H1 (cell line): ENCODE results near the gene SLC30A10. TPM values are rescaled to one million over a fixed set of nuclear protein-coding genes. Genes with fewer than 3 reads are reported as not detected.

Source experiments
- CTCF ChIA-PET: fragments of 300-600 bp; sonication (Branson Sonifier 250); formaldehyde crosslinking; loops from one replicate; lab custom pipeline; 2021; ENCODE audit not compliant: partially characterized antibody; lab: Charles Lee
- POLR2A ChIA-PET: fragments of 300-600 bp; sonication (Branson Sonifier 250); formaldehyde crosslinking; loops from one replicate; lab custom pipeline; 2021; ENCODE audit warnings: inconsistent platforms; ENCODE audit not compliant: partially characterized antibody; lab: Charles Lee
- DNase-seq, 2 experiments: peaks; one replicate each; pipeline versions ENCODE4 v3.0.0 to v3.0.0-alpha.2; 2010 to 2022; ENCODE audit warnings: low spot score in 2 of 2, low read depth in 1 of 2, mixed read lengths in 1 of 2
- FAIRE-seq: peaks from 2 replicates; lab custom pipeline; 2011; peaks lifted over from hg19 to GRCh38; lab: Jason Lieb, UNC
- H2AFZ ChIP-seq: 2 replicates; pipeline ENCODE4 v1.8.1; 2012; ENCODE audit warnings: low read length, inconsistent platforms
- H2AK5ac ChIP-seq: 2 replicates; pipeline ENCODE4 v1.6.1; 2013; ENCODE audit warnings: low read depth, low read length
- H2BK120ac ChIP-seq: replicated peaks from 2 replicates; pipeline ENCODE3; 2013; ENCODE audit warnings: low read depth, low read length, inconsistent platforms
- H2BK12ac ChIP-seq: 2 replicates; pipeline ENCODE4 v1.6.1; 2013; ENCODE audit warnings: low read depth, low read length
- H2BK15ac ChIP-seq: 2 replicates; pipeline ENCODE4 v1.6.1; 2013; ENCODE audit warnings: low read length
- H2BK20ac ChIP-seq: 2 replicates; pipeline ENCODE4 v1.6.1; 2013; ENCODE audit warnings: low read length
- H2BK5ac ChIP-seq: 2 replicates; pipeline ENCODE4 v1.6.1; 2013; ENCODE audit warnings: low read depth, low read length
- H3K14ac ChIP-seq: 2 replicates; pipeline ENCODE4 v1.6.1; 2013; ENCODE audit warnings: inconsistent platforms; ENCODE audit not compliant: insufficient read length
- H3K18ac ChIP-seq: 2 replicates; pipeline ENCODE4 v1.6.1; 2013; ENCODE audit warnings: low read length; ENCODE audit errors: extremely low read depth
- H3K23ac ChIP-seq: 2 replicates; pipeline ENCODE4 v1.6.1; 2013; ENCODE audit warnings: inconsistent platforms; ENCODE audit not compliant: insufficient read length
- H3K23me2 ChIP-seq: 2 replicates; pipeline ENCODE4 v1.6.1; 2013; ENCODE audit warnings: low read depth, low read length
- H3K27ac ChIP-seq: 2 replicates; pipeline ENCODE4 v1.6.1; 2011; ENCODE audit warnings: low read depth, low read length, inconsistent platforms
- H3K27me3 ChIP-seq, 4 experiments: replicated peaks in 1 of 4; 1 replicate in 1 of 4; 2 replicates in 3 of 4; pipeline versions ENCODE4 v1.6.1 to v1.8.1; 2011 to 2013; ENCODE audit warnings: low read length in 3 of 4, mild to moderate bottlenecking in 3 of 4, inconsistent platforms in 2 of 4, mixed read lengths in 2 of 4, moderate library complexity in 1 of 4; ENCODE audit not compliant: control insufficient read depth in 3 of 4, insufficient read depth in 3 of 4; ENCODE audit errors: extremely low read depth in 1 of 4
- H3K36me3 ChIP-seq, 4 experiments: 2 replicates each; pipeline versions ENCODE4 v1.6.1 to v1.8.1; 2011 to 2013; ENCODE audit warnings: mild to moderate bottlenecking in 4 of 4, low read length in 3 of 4, moderate library complexity in 2 of 4, control low read depth in 1 of 4, inconsistent platforms in 1 of 4; ENCODE audit not compliant: insufficient read depth in 4 of 4, control insufficient read depth in 2 of 4
- H3K4ac ChIP-seq: replicated peaks from 2 replicates; pipeline ENCODE3; 2013; ENCODE audit warnings: low read length, low read depth, mixed read lengths, inconsistent platforms; ENCODE audit not compliant: insufficient read length
- H3K4me1 ChIP-seq, 4 experiments: replicated peaks in 1 of 4; 1 replicate in 1 of 4; 2 replicates in 3 of 4; pipeline versions ENCODE4 v1.6.1 to v1.8.1; 2011 to 2013; ENCODE audit warnings: low read length in 3 of 4, inconsistent platforms in 2 of 4, mixed read lengths in 1 of 4; ENCODE audit not compliant: insufficient read depth in 4 of 4, control insufficient read depth in 3 of 4
- H3K4me2 ChIP-seq, 2 experiments: 2 replicates each; pipeline versions ENCODE4 v1.6.1 to v1.8.1; 2011 to 2013; ENCODE audit warnings: low read depth in 2 of 2, low read length in 2 of 2, control low read depth in 1 of 2, inconsistent platforms in 1 of 2, mild to moderate bottlenecking in 1 of 2; ENCODE audit not compliant: insufficient read depth in 1 of 2
- H3K4me3 ChIP-seq, 4 experiments: fragments of 200-600, 300-600 bp in 1 of 4; sonication (generic), shearing (Covaris generic), sonication (Bioruptor Twin) in 1 of 4; 2 replicates each; pipeline versions ENCODE4 v1.5.1 to v1.8.1; 2011 to 2016; ENCODE audit warnings: low read length in 4 of 4, low read depth in 3 of 4, control low read depth in 2 of 4, inconsistent platforms in 2 of 4, mild to moderate bottlenecking in 2 of 4, mixed read lengths in 1 of 4, moderate library complexity in 1 of 4; ENCODE audit not compliant: insufficient read depth in 2 of 4; ENCODE audit errors: extremely low read depth in 1 of 4
- H3K56ac ChIP-seq: replicated peaks from 2 replicates; pipeline ENCODE3; 2013; ENCODE audit warnings: low read depth, mild to moderate bottlenecking, mixed read lengths, low read length, inconsistent platforms; ENCODE audit not compliant: insufficient read length
- H3K79me1 ChIP-seq: 2 replicates; pipeline ENCODE4 v1.6.1; 2013; ENCODE audit warnings: low read depth, low read length, control low read depth
- H3K79me2 ChIP-seq, 2 experiments: 2 replicates each; pipeline versions ENCODE4 v1.6.1 to v1.8.1; 2012 to 2013; ENCODE audit warnings: low read length in 2 of 2, mild to moderate bottlenecking in 2 of 2, inconsistent platforms in 1 of 2; ENCODE audit not compliant: insufficient read depth in 2 of 2, control insufficient read depth in 1 of 2
- H3K9ac ChIP-seq, 4 experiments: replicated peaks in 1 of 4; 1 replicate in 1 of 4; 2 replicates in 3 of 4; pipeline versions ENCODE4 v1.6.1 to v1.8.1; 2011 to 2013; ENCODE audit warnings: low read depth in 3 of 4, low read length in 3 of 4, control low read depth in 2 of 4, mild to moderate bottlenecking in 2 of 4, moderate library complexity in 2 of 4, inconsistent platforms in 1 of 4; ENCODE audit errors: extremely low read depth in 1 of 4
- H3K9me3 ChIP-seq, 2 experiments: 2 replicates each; pipeline versions ENCODE4 v1.6.1 to v1.8.1; 2012 to 2013; ENCODE audit warnings: mild to moderate bottlenecking in 2 of 2, moderate library complexity in 2 of 2, control low read depth in 1 of 2, inconsistent platforms in 1 of 2, low read depth in 1 of 2, low read length in 1 of 2, mixed read lengths in 1 of 2; ENCODE audit not compliant: insufficient read depth in 2 of 2
- H4K20me1 ChIP-seq, 2 experiments: replicated peaks in 1 of 2; 2 replicates each; pipeline versions ENCODE3 to v1.8.1; 2011 to 2013; ENCODE audit warnings: inconsistent platforms in 2 of 2, low read length in 2 of 2, mild to moderate bottlenecking in 1 of 2; ENCODE audit not compliant: insufficient read depth in 2 of 2, control insufficient read depth in 1 of 2
- H4K5ac ChIP-seq: 2 replicates; pipeline ENCODE4 v1.6.1; 2013; ENCODE audit warnings: low read length, low read depth, mixed read lengths, inconsistent platforms; ENCODE audit not compliant: insufficient read length
- H4K8ac ChIP-seq: 2 replicates; pipeline ENCODE4 v1.8.0; 2013; ENCODE audit warnings: mild to moderate bottlenecking, moderate library complexity, low read length, inconsistent platforms; ENCODE audit not compliant: insufficient read depth; ENCODE audit errors: extremely low read depth
- H4K91ac ChIP-seq: replicated peaks from 2 replicates; pipeline ENCODE3; 2013; ENCODE audit warnings: low read length, mixed read lengths, inconsistent platforms; ENCODE audit not compliant: insufficient read length
- BCL11A ChIP-seq, 2 experiments: IDR thresholded peaks; one replicate each; pipeline ENCODE4 v1.6.1; 2011; ENCODE audit warnings: low read depth in 2 of 2, low read length in 2 of 2, mild to moderate bottlenecking in 2 of 2
- GABPA ChIP-seq: IDR thresholded peaks from 2 replicates; pipeline ENCODE4 v1.6.1; 2011; ENCODE audit warnings: mild to moderate bottlenecking, low read length, moderate library complexity, borderline replicate concordance; ENCODE audit not compliant: insufficient read depth
- JUN ChIP-seq: IDR thresholded peaks from 2 replicates; pipeline ENCODE4 v1.6.1; 2011; ENCODE audit warnings: low read depth, mild to moderate bottlenecking, improper control_type of control experiment, low read length
- JUND ChIP-seq: IDR thresholded peaks from 2 replicates; pipeline ENCODE4 v1.6.1; 2011; ENCODE audit warnings: mild to moderate bottlenecking, improper control_type of control experiment, low read length
- KDM4A ChIP-seq: IDR thresholded peaks from one replicate; pipeline ENCODE4 v1.7.1; 2012; ENCODE audit warnings: low read depth, mild to moderate bottlenecking, moderate library complexity, low read length, inconsistent platforms; ENCODE audit not compliant: severe bottlenecking
- MAFK ChIP-seq: IDR thresholded peaks from 2 replicates; pipeline ENCODE4 v1.6.1; 2012; ENCODE audit warnings: low read depth, mild to moderate bottlenecking, improper control_type of control experiment, low read length
- PHF8 ChIP-seq: fragments of 200-600 bp; sonication (generic); conservative IDR thresholded peaks from 2 replicates; pipeline ENCODE4 v1.7.1; 2012; ENCODE audit warnings: low read depth, mild to moderate bottlenecking, inconsistent platforms, low read length, moderate library complexity
- RXRA ChIP-seq: IDR thresholded peaks from 2 replicates; pipeline ENCODE4 v1.6.1; 2011; ENCODE audit warnings: low read depth, mild to moderate bottlenecking, low read length, moderate library complexity; ENCODE audit not compliant: insufficient read depth
- TEAD4 ChIP-seq: IDR thresholded peaks from 2 replicates; pipeline ENCODE4 v1.6.1; 2012; ENCODE audit warnings: low read depth, low read length, inconsistent platforms, mixed read lengths
- USF2 ChIP-seq: IDR thresholded peaks from 2 replicates; pipeline ENCODE4 v1.6.1; 2011; ENCODE audit warnings: low read length, improper control_type of control experiment
- WGBS, 2 experiments: shearing (Covaris generic) in 1 of 2; methylation state at CpG; one replicate each; pipeline versions ENCODE4 v1.1.6 to v1.1.7; 2013 to 2015; ENCODE audit warnings: low lambda C conversion rate in 2 of 2, mixed read lengths in 2 of 2, inconsistent platforms in 1 of 2, low coverage in 1 of 2, missing lambda C conversion rate in 1 of 2; ENCODE audit not compliant: insufficient replicate concordance in 2 of 2, insufficient coverage in 1 of 2, insufficient read length in 1 of 2; ENCODE audit errors: extremely low coverage in 1 of 2, missing lambda C conversion rate in 1 of 2; 5-methylcytosine and 5-hydroxymethylcytosine counted together
- polyA plus RNA-seq, 7 experiments: library from polyadenylated mRNA; depleted of rRNA in 3 of 7; stranded (reverse) in 5 of 7; unstranded in 2 of 7; fragments of >200 nt in 5 of 7; fragments of 200-250 nt in 2 of 7; gene quantifications; 1 replicate in 5 of 7; 2 replicates in 1 of 7; 4 replicates in 1 of 7; pipeline versions ENCODE4 v1.2.1 to v1.2.3, GENCODE V29; 2011 to 2013; ENCODE audit warnings: missing spikeins in 2 of 7, mixed read lengths in 2 of 7
- total RNA-seq: library from RNA; stranded (reverse); fragmentation: NEBNext Ultra II Directional; extraction: Animal tissue kit (Norgen Biotek cat#: 25700); gene quantifications from 2 replicates; pipeline ENCODE4 v1.2.1, GENCODE V29; 2021

SLC30A10 gene
- total and polyA plus RNA-seq, 2 of the 8 experiments (the other 6 are each of a cell fraction or from before 2014, with no cell fraction given) = 0.23 to 0.61 TPM

GRCh38 chr1:219898375-219898774 is 30.0 kb downstream of the SLC30A10 start:
- no peak for FAIRE-seq
- H2AFZ ChIP-seq = peak overlapping the region; percentile 65; the same call in 1 of the 2 replicates
- TF ChIP-seq TEAD4 = no peak
- TF ChIP-seq GABPA = no peak
- TF ChIP-seq PHF8 = no peak
- no peak for TF ChIP-seq BCL11A (IDR thresholded peaks at IDR 0.05; ENCODE audit: low read depth in 2 of 2, low read length in 2 of 2)
- TF ChIP-seq RXRA = no peak
- no peak for TF ChIP-seq JUN
- no peak for TF ChIP-seq MAFK
- TF ChIP-seq USF2 = no peak
- TF ChIP-seq JUND = no peak
- no peak for TF ChIP-seq KDM4A
- TF ChIP-seq, all 59 proteins: peak for 0
- no peak overlapping the region for H4K91ac ChIP-seq
- H3K4me2 ChIP-seq = no peak overlapping the region
- no peaks in the 10 kb centered on the region for H3K23me2 ChIP-seq
- no peaks in the 10 kb centered on the region for H3K79me2 ChIP-seq
- H3K4me1 ChIP-seq = peaks cover 0 to 2% (median under 1%) of the 10 kb centered on the region in 4 experiments; a peak in 1 of 7 replicates
- DNase-seq = no peak
- no peak overlapping the region for H4K5ac ChIP-seq
- H2BK20ac ChIP-seq = no peak overlapping the region
- H3K27ac ChIP-seq = no peak overlapping the region
- H2BK5ac ChIP-seq = no peak overlapping the region
- H3K27me3 ChIP-seq = no peaks in the 10 kb centered on the region
- no peaks in the 10 kb centered on the region for H3K79me1 ChIP-seq
- 91% methylated on average over 5 of the region's 5 CpGs; no CpG with 5 or more reads in 1 of the 2 experiments for WGBS, 2 experiments
- no peak overlapping the region for H3K14ac ChIP-seq
- no peaks in the 10 kb centered on the region for H3K36me3 ChIP-seq
- CTCF ChIA-PET = no interaction called here
- H4K20me1 ChIP-seq = no peaks in the 10 kb centered on the region
- H2AK5ac ChIP-seq = no peak overlapping the region
- H3K4ac ChIP-seq = no peak overlapping the region
- POLR2A ChIA-PET = no interaction called here
- no peaks in the 10 kb centered on the region for H3K9me3 ChIP-seq
- H3K18ac ChIP-seq = no peak overlapping the region
- H3K9ac ChIP-seq = no peak overlapping the region
- H2BK15ac ChIP-seq = no peak overlapping the region
- H3K4me3 ChIP-seq = no peak overlapping the region
- no peak overlapping the region for H3K23ac ChIP-seq
- no peak overlapping the region for H4K8ac ChIP-seq
- H2BK120ac ChIP-seq = no peak overlapping the region
- H2BK12ac ChIP-seq = no peak overlapping the region
- no peak overlapping the region for H3K56ac ChIP-seq
